GM18870 (cell line): ENCODE results near the gene GAS7.
"Not testable (repeated sequence)": the region's sequence is repeated elsewhere in the genome, so short reads cannot be mapped to it uniquely, and the experiment has no call there.

ENCODE experiments used
- ATAC-seq: cut with Tn5 transposase; IDR thresholded peaks from one replicate; pipeline ENCODE4 v1.9.1; 2021; ENCODE audit warnings: moderate library complexity; ENCODE audit not compliant: unreplicated experiment

The GAS7 gene

GRCh38 chr17:10031127-10031526 lies 167.3 kb downstream of the GAS7 start:
- ATAC-seq: no peak

GRCh38 chr17:10029129-10029528 lies 169.3 kb downstream of the GAS7 start:
- no peak for ATAC-seq

- no peak for ATAC-seq
Measured at GRCh38 chr17:10025976-10026901, 172.2 kb downstream of the GAS7 start.

GRCh38 chr17:10025224-10025623 lies 173.2 kb downstream of the GAS7 start:
- no peak for ATAC-seq

- ATAC-seq: no peak
Measured at GRCh38 chr17:10022416-10022815, 176.0 kb downstream of the GAS7 start.

- ATAC-seq: no peak
Measured at GRCh38 chr17:10021272-10021984, 177.0 kb downstream of the GAS7 start.

- ATAC-seq: no peak
Measured at GRCh38 chr17:10019941-10020451, 178.4 kb downstream of the GAS7 start.

GRCh38 chr17:10018461-10018891 lies 179.9 kb downstream of the GAS7 start:
- ATAC-seq: peak; percentile 52

GRCh38 chr17:10016958-10017570 lies 181.3 kb downstream of the GAS7 start:
- not testable (repeated sequence) for ATAC-seq

GRCh38 chr17:10013365-10014112 lies 184.9 kb downstream of the GAS7 start:
- ATAC-seq: peak; percentile 77

- ATAC-seq: no peak
Measured at GRCh38 chr17:10010752-10011151, 187.7 kb downstream of the GAS7 start.

GRCh38 chr17:10003705-10004104 lies 194.7 kb downstream of the GAS7 start:
- no peak for ATAC-seq

- not testable (repeated sequence) for ATAC-seq
Measured at GRCh38 chr17:10002567-10003360, 195.6 kb downstream of the GAS7 start.

GRCh38 chr17:10001306-10001873 lies 197.0 kb downstream of the GAS7 start:
- no peak for ATAC-seq

- peak; percentile 52 for ATAC-seq
Measured at GRCh38 chr17:9999919-10000695, 198.3 kb downstream of the GAS7 start.

GRCh38 chr17:9998060-9998459 lies 200.3 kb downstream of the GAS7 start:
- ATAC-seq: no peak

- no peak for ATAC-seq
Measured at GRCh38 chr17:9994761-9995160, 203.6 kb downstream of the GAS7 start.

- no peak for ATAC-seq
Measured at GRCh38 chr17:9991796-9992195, 206.6 kb downstream of the GAS7 start.

- no peak for ATAC-seq
Measured at GRCh38 chr17:9991351-9991750, 207.1 kb downstream of the GAS7 start.
